Adipocyte (in vitro differentiated cells): ENCODE measurements around the gene DNTT.

Source experiments
- DNase-seq: peaks from one replicate; pipeline ENCODE4 v3.0.0-alpha.2; 2015; ENCODE audit warnings: low read depth
- H3K27me3 ChIP-seq: replicated peaks from 2 replicates; pipeline ENCODE4 v1.7.0; 2013; ENCODE audit warnings: mild to moderate bottlenecking, low read length, moderate library complexity; ENCODE audit not compliant: control insufficient read depth, insufficient read depth
- H3K36me3 ChIP-seq: 2 replicates; pipeline ENCODE4 v1.7.0; 2013; ENCODE audit warnings: low read length, mild to moderate bottlenecking, moderate library complexity; ENCODE audit not compliant: control insufficient read depth, insufficient read depth, severe bottlenecking
- H3K4me1 ChIP-seq: 2 replicates; pipeline ENCODE4 v1.7.0; 2013; ENCODE audit warnings: mild to moderate bottlenecking, low read length, moderate library complexity; ENCODE audit not compliant: control insufficient read depth, insufficient read depth
- H3K4me3 ChIP-seq: 2 replicates; pipeline ENCODE4 v1.7.0; 2013; ENCODE audit warnings: mild to moderate bottlenecking, low read length, moderate library complexity
- H3K9ac ChIP-seq: 2 replicates; pipeline ENCODE4 v1.7.0; 2013; ENCODE audit warnings: mild to moderate bottlenecking, low read length, moderate library complexity
- H3K9me3 ChIP-seq: 2 replicates; pipeline ENCODE4 v1.7.0; 2013; ENCODE audit warnings: mild to moderate bottlenecking, low read length, moderate library complexity; ENCODE audit not compliant: control insufficient read depth

DNTT gene

GRCh38 chr10:96369890-96370583 lies 65.8 kb downstream of the DNTT start:
- Histone ChIP-seq H3K9ac (no peak overlapping the region), H3K4me3 (no peak overlapping the region), H3K9me3 (no peaks in the 10 kb centered on the region), H3K27me3 (peaks cover 18% of the 10 kb centered on the region), H3K36me3 (no peaks in the 10 kb centered on the region), H3K4me1 (no peaks in the 10 kb centered on the region)
- DNase-seq: no peak

DNA sequence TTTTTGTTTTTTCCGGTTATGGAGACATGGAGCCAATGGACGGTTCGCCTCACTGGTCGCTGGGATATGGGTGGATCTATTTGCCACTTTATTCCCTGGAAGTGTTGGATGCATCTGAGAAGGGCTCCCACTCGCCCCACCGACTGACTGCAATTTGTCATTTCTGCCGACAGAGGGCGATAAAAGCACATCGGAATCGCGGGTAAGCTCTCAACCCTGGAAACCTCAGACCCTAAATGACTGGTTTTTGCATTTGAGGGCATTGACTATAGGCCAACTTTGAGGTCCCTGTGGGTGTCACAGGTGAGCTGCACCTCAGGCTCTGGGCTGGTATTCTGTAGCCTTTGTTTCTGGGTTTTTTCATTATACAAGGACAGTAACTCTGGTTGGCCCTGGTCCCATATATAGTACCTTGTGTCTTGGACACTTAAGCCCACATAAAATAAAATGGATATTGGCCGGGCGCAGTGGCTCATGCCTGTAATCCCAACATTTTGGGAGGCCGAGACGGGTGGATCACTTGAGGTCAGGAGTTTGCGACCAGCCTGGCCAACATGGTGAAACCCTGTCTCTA lies 66.4 kb downstream of the DNTT start:
- Histone ChIP-seq H3K4me1 (no peaks in the 10 kb centered on the region), H3K36me3 (no peaks in the 10 kb centered on the region), H3K27me3 (peaks cover 18% of the 10 kb centered on the region), H3K4me3 (no peak overlapping the region), H3K9me3 (no peaks in the 10 kb centered on the region), H3K9ac (no peak overlapping the region)
- DNase-seq: peak; percentile 75

DNA sequence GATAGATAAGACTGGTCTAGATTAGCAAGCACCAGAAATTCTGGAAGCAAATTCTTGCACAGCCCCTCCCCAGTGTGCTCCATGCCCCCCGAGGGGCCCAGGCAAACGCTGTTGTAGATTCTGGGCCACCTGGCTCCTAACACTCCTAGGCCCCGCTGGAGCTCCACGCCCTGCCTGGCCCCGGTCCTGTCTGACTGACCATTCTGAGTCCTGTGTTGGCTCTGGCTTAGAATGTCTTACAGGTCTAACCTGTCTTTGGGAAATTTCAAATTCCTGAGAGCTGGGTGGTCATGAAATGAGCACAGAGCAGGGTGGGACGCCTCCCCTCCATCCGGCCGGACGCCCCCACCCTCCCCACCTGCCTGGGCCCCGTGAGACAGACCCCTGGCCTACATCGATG lies 67.1 kb downstream of the DNTT start:
- no peak for DNase-seq
- no peaks in the 10 kb centered on the region for H3K4me1 ChIP-seq
- H3K36me3 ChIP-seq: no peaks in the 10 kb centered on the region
- H3K9ac ChIP-seq: no peak overlapping the region
- no peaks in the 10 kb centered on the region for H3K9me3 ChIP-seq
- no peak overlapping the region for H3K4me3 ChIP-seq
- peaks cover 18% of the 10 kb centered on the region for H3K27me3 ChIP-seq

- no peak for DNase-seq
- Histone ChIP-seq H3K27me3 (peaks cover 18% of the 10 kb centered on the region), H3K9ac (no peak overlapping the region), H3K9me3 (no peaks in the 10 kb centered on the region), H3K4me3 (no peak overlapping the region), H3K36me3 (no peaks in the 10 kb centered on the region), H3K4me1 (no peaks in the 10 kb centered on the region)
These were observed 69.8 kb downstream of the DNTT start for GRCh38 chr10:96374004-96374403.

DNA sequence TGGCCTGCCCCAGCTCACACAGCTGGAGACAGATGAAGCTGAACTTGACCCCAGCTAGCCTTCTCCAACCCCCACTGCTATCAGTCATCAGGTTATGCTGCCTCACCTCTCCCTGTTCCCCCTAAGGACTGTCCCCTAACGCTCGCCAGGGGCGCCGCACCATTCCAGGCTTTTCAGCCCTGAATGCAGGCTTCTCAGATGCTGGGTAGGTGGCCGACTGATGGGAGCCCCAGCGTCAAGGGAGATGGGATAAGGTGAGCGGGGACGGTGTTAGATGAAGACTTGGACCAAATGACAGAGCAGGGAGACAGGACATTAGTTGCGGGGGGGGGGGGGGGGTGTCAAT lies 70.4 kb downstream of the DNTT start:
- H3K36me3 ChIP-seq: no peaks in the 10 kb centered on the region
- DNase-seq: no peak
- no peaks in the 10 kb centered on the region for H3K9me3 ChIP-seq
- no peaks in the 10 kb centered on the region for H3K4me1 ChIP-seq
- peak overlapping the region; percentile 81 for H3K4me3 ChIP-seq
- H3K27me3 ChIP-seq: peaks cover 18% of the 10 kb centered on the region
- no peak overlapping the region for H3K9ac ChIP-seq

DNA sequence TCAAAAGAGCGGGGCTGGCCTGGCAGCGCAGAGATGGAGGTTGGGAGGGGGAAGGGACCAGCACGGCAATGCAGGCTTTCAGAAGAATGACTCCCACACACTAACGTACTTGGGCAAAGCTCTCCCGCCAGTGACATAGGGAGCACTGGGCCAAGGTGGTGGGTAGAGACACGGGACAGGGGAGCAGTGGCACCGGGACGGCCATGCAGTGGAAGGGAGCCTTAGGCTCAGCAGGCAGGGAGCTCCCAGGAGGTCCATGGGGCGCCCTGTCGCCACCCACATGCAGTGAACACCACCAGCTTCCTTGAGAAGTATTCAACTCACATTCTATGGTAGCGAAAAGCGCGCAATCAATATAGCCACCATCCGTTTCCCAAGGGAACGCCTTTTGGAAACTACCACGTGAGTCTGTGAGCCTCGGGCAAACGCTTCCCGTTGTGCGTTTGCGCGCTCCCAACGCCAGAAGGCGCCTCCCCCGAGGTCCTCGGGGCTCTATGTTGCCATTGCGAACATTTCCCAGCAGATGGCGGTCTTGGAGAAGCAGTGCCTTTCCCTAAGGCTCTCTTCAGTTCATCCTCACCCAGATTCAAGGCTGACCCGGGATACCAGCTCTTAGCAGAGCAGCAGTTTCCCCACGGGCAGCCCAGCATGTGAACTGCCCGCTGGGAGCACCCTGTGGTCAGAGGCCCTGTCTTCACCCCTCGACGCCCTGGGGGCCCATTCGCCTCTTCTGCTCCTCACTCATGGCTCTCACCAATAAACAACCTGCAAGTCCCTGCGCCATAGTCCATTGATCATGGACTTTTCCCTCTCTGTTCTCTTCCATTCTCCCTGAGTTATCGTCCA lies 71.0 kb downstream of the DNTT start:
- Histone ChIP-seq H3K9ac (peak overlapping the region; percentile 61), H3K4me1 (no peaks in the 10 kb centered on the region), H3K27me3 (peaks cover 15% of the 10 kb centered on the region), H3K36me3 (no peaks in the 10 kb centered on the region), H3K9me3 (no peaks in the 10 kb centered on the region), H3K4me3 (peak overlapping the region; percentile 81)
- peak; percentile 97 for DNase-seq

- DNase-seq: no peak
- Histone ChIP-seq H3K4me3 (no peak overlapping the region), H3K27me3 (peaks cover 12% of the 10 kb centered on the region), H3K36me3 (no peaks in the 10 kb centered on the region), H3K4me1 (no peaks in the 10 kb centered on the region), H3K9ac (no peak overlapping the region), H3K9me3 (no peaks in the 10 kb centered on the region)
These were observed 72.2 kb downstream of the DNTT start for GRCh38 chr10:96376483-96376882.

DNA sequence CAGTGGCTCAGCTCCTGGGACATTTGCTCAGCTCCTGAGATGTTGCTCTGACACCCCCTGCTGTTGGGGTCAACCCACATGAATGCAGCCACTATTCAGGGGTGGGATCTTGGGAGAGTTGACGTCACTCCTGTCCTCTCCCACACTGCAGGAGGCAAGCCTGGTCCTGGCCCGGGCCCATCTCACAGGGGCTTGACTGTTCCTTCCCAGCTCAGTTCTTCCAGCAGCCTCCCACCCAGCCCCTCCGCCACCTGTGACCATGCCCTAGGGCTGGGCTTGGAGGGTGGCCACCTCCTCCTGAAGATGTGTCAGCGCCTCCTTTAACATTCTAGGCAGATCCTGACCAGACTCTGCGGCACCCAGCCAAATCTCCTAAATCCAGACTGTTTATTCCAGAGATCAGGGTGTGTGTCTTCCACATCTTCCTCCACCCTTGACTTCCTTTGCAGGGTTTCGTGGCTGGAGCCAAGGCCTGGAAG lies 73.6 kb downstream of the DNTT start:
- Histone ChIP-seq H3K36me3 (no peaks in the 10 kb centered on the region), H3K4me1 (no peaks in the 10 kb centered on the region), H3K27me3 (peaks cover 12% of the 10 kb centered on the region), H3K4me3 (no peak overlapping the region), H3K9ac (no peak overlapping the region), H3K9me3 (no peaks in the 10 kb centered on the region)
- DNase-seq: no peak

DNA sequence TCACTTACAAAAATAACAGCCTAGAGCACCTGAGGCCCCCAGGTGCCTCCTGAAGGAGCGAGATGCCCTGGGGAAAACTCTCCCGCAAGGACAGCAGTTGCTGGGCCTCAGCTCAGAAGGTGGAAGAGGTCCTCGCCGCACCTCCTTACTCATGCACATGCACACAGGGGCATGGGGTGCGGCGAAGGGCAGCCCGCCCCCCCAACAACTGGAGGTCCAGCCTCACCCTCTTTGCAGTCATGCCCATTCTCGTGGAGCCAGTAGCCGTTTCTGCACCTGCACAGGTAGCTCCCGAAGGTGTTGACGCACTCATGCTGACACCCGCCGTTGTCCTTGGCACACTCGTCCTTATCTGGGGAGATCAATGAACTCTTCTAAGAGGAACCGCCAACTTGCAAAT lies 74.5 kb downstream of the DNTT start:
- Histone ChIP-seq H3K27me3 (peaks cover 7% of the 10 kb centered on the region), H3K9me3 (no peaks in the 10 kb centered on the region), H3K4me3 (no peak overlapping the region), H3K36me3 (no peaks in the 10 kb centered on the region), H3K9ac (no peak overlapping the region), H3K4me1 (no peaks in the 10 kb centered on the region)
- DNase-seq: no peak

DNA sequence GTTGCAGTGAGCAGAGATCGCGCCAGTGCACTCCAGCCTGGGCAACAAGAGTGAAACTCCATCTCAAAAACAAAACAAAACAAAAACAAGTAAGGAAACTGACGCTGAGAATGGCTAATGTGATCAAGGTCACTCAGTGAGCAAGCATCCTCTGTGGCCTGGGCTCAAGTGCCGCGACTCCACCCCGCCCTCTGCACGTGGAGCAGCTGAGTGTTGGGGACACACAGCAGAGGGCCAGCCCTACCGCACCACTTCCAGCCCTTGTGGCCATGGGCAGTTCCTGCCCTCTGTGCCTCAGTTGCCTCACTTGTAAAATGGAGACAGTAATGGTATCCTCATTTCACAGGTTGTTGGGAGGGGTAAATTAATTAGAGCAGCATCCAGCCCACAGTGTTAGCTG lies 75.5 kb downstream of the DNTT start:
- no peak for DNase-seq
- Histone ChIP-seq H3K9me3 (no peaks in the 10 kb centered on the region), H3K36me3 (no peaks in the 10 kb centered on the region), H3K27me3 (peaks cover 4% of the 10 kb centered on the region), H3K9ac (no peak overlapping the region), H3K4me1 (no peaks in the 10 kb centered on the region), H3K4me3 (no peak overlapping the region)

DNA sequence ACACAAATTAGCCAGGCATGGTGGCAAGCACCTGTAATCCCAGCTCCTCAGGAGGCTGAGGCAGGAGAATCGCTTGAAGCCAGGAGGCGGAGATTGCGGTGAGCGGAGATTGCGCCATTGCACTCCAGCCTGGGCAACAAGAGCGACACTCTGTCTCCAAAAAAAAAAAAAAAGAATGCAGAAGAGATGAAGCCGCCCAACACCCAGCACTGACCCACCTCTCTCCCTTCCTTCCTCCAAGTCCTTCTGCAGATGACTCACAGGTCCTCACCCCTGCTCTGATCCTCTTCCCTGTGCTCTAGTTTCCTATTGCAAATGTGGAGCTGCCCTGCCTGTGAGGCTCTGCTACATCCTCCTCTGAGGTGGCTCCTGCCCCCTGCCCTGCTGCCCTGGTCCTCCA lies 76.6 kb downstream of the DNTT start:
- H3K4me3 ChIP-seq: no peak overlapping the region
- DNase-seq: no peak
- no peaks in the 10 kb centered on the region for H3K4me1 ChIP-seq
- H3K36me3 ChIP-seq: no peaks in the 10 kb centered on the region
- peaks cover 9% of the 10 kb centered on the region for H3K27me3 ChIP-seq
- H3K9me3 ChIP-seq: no peaks in the 10 kb centered on the region
- H3K9ac ChIP-seq: no peak overlapping the region
